NCI-H460 (cell line): ENCODE results near the gene MACROD2. TPM values are rescaled to one million over a fixed set of nuclear protein-coding genes. Genes with fewer than 3 reads are reported as not detected.

Experiments
- DNase-seq: peaks from one replicate; pipeline ENCODE4 v3.0.0-alpha.2; 2016; ENCODE audit warnings: low read depth; ENCODE audit errors: extremely low read depth
- total RNA-seq: library from RNA; depleted of rRNA; stranded (reverse); fragments of >200 nt; shearing (Covaris generic); gene quantifications from 2 replicates; pipeline ENCODE4 v1.2.3, GENCODE V29; 2014

Gene MACROD2
- total RNA-seq, 1 experiment from 2014 or later = 2.0 TPM

DNA sequence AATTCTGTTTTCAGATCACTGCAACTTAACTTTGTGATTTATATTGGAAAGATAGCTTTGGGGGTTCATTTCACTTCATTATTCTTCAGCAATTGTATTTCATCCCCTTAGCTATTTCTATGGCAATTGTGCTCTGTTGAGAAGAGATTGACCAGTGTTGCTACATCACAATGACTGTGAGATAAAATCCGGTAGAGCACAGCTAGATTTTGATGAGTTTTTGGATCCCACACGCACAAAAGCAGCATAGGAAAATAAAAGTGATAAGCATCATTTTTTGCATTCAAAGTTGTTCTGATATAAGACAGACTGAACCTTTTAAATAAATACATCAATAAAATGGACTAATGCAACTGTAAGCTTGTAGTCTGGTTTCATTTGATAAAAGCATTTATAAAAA, 1843.2 kb downstream of the MACROD2 start:
- DNase-seq = no peak

DNA sequence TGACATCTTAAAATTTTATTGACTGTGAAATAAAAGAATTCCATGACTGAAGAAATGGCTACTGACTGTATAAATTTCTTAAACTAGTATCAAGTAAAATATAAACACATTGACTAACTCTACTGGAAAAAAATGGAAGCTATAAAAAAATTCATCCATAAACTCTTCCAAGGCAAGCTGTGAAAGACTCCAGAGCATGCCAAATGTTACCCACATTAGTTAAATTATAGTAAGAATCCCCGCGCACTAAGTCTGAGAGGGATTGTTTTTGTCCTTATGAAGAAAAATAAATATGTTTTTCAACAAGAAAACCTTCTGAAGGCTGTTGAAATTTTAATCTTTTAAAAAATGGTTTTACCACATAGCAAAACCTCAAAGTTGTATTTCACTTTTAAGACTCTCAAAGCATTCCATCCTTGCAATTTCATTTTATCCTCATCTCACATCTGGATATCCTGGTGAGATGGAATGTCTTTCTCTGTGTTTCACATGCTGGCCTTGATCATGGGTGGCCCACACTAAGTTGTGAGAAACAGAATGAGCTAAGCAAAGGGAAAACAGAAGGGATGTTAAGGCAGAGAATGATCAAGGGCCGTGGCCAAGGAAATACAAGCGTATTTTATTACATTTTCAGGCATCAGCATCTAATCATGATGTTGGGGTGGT, 1845.5 kb downstream of the MACROD2 start:
- DNase-seq = no peak

DNA sequence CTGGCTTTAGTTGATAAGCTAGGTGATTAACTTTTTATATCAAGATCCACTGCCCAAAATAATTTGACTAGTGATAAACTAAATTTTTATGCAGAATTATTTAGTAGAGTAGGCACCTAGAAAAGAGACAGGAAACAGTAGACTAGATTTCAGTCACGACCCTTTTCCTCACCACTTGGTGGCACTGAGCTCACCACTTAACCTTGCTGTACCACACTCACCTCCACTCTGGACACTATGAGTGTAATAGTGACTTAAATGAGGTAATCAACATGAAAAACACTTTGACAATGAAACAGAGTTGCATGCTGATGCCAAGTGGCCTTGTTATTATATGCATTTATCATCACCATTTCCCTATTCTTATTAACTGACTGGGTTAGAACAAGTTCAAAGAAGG, 1847.6 kb downstream of the MACROD2 start:
- DNase-seq = no peak

DNA sequence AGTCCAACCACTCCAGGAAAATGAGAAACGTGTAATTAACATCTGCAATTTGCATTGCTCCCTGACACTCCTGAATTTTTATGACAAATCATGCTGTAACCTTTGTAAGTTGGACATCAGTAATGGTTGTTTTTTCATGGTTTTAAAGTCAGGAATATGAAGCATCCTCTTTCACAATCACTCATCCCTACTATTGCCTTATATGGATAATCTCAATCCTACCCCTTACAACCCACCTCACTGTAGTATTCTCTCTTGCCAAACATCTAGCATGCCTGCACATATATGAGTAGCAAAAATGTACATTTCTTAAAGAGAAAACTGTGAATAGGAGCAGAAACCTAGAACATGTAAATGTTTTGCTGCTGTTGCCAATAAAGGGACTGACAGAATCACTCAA, 1848.5 kb downstream of the MACROD2 start:
- DNase-seq = no peak

DNA sequence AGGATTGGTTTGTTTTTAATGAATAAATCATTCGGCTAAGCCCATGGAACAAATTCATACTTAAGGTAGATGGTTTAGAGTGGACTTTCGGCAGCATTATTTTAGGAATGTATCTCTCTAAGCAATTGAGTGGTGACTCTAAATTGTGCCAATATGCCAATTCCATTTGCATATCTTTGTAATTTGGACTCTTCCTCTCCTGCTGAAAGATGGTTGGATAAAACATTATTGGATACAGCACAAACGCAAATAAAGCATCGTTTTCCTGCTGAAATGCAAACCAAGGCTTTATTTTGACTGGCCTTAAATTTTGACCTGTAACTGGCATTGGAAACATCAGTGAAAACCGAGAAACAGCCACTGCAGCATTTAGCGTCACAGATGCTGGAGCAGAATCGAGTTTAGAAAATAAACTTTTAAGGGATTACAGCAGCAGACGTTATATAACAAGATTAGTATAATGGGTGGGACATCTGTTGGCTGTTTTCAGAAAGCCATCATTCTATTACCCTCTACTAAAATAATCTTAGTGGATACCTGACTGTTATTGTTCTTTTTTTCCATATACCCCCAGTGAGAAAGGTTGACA, 1852.0 kb downstream of the MACROD2 start:
- DNase-seq = no peak

DNA sequence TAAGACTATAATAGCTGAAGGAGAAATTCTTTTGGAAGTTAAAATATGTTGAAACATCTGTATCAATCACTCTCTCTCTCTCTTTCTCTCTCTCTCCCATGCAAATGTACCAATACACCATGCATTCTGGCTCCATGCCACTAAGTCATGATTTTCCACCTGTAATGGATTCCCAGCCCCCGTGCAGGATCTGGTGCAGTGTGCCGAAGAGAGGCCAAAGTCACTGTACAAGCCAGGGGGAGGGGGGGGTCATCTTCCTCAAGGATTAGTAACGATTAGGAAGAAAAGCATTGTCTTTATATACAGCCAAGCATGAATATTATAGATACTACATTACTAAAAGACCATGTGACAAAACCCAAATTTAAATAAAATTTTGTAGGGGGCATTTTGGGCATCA, 1852.8 kb downstream of the MACROD2 start:
- DNase-seq = no peak

DNA sequence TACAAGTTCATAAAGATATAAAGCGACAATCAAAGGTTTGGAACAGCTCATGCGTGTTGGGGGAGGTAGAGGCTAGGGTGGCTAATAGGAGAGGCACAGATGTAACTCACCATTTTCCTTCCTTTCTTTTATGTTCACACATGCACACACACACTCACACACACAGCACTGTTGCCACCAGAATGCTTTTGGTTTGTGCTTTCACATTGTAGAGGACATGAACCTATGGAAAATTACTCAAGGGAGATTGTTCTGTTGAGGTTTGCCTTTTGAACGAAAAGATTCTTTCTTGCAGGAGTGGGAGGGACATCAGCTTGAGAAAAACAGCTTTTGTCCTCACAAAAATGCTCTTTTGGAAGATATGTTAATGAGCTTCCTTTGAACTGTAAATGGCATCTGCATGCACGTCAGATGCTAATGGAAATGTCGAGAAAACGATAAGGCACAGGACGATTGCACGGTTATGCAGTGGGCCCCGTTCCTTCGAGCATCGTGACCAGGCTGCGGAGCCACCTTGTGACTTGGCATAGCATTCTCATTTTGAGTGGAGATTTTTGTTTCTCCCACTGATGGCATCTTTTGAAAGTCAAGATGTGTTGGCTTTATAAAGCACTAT, 1853.8 kb downstream of the MACROD2 start:
- DNase-seq = no peak

DNA sequence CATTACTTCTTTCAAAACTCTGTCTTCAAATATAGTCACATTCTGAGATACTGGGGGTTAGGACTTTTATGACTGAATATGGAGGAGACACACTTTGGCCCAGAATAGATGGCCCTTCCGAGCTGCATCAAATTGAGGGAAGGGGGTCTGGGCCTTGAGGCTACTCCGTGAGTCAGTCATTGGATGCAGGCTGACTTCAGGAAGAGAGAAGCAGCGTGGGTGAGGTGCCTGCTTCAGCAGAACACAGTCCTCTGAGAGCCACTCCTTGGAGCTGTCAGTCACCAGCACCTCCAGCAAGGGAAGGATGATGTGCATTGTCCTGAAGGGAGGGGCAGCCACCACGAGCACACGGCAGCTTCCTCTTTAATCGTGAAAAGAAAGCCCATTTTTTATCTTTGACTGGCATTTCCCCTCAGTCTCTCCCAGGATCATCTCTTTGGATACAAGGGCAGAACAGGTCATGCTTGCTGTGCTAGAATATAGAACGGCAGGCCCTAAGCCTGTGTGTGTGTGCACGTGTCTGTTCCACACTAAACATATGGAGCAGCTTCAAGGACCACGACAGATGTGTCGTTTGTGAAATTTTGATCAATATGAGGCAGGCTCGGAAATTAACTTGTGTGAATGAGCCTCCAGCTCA, 1856.4 kb downstream of the MACROD2 start:
- DNase-seq = no peak

DNA sequence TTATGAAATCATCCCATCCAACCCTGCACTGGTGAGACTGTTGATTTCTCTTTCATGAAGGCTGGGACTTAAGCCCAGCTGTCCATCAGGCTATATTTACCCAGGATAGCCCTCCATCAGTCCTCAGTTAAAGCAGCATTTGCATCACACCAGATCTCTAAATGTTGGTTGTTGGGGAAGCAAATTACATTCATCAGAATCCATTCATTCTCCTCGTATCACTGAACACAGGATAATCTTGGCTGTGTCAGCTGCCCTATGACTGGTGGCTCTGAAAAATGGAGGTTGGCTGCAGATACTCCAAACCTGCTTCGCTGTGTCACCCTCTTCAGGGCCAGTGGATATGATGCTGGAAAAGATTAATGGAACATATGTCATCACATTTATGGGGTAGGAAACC, 1859.6 kb downstream of the MACROD2 start:
- no peak for DNase-seq

DNA sequence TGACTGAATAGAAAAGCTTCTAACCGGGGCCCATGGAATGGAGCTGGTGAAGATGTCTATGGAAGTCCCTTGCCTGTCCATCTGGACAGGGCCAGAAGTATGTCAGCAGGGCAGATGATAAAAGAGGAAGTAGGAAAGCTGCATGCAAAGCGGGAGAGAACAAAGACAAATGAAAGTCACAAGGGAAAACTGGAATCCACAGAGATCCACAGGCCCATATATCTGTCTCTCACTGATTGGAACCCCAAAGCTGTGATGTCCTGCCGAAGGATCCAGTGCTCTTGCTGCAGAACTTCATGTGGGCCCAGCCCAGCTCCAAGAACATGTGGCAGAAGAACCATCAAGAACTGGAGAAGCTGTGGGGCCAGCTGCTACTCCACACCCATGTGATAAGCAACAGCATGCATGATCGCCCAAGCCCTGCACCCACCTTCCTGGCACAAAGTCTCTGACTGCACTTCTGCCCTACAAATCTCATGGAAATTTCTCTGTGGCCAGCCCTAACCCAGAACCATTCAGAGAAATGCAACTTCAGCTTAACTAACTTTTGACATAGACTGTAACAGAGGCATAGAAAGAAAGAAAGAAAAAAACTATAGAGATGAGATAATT, 1862.0 kb downstream of the MACROD2 start:
- no peak for DNase-seq

DNA sequence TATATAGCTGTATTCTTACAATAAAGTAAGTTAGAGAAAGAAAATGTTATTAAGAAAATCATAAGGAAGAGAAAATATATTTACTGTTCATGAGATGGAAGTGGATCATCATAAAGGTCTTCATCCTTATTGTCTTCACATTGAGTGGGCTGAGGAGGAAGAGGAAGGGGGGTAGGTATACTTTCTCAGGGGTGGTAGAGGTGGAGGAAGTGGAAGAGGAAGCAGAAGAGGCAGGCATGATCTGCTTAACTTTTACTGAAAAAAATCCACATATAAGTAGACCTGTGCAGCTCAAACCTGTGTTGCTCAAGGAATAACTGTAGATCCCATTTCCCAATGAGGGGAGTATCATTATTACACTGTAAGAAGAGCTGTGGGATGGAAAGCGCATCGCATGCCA, 1863.7 kb downstream of the MACROD2 start:
- no peak for DNase-seq

DNA sequence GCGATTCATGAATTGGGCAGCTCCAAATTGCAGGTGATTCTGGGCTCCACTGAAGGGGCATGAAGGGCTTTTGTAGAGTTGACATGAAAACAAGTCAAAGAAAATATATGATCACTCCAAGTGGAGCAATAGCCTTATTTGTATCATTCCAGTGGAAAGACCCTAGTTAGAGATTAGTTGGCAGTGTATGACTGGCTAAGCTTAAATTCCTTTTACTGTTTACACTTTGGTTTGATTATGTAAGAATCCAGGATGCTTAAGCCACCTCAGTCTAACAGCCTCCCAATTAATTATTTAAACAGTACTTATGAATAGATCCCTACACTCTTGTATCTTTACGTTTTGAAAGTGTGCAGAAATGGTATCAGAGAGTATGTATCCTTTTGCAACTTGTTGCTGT, 1865.5 kb downstream of the MACROD2 start:
- DNase-seq = no peak

DNA sequence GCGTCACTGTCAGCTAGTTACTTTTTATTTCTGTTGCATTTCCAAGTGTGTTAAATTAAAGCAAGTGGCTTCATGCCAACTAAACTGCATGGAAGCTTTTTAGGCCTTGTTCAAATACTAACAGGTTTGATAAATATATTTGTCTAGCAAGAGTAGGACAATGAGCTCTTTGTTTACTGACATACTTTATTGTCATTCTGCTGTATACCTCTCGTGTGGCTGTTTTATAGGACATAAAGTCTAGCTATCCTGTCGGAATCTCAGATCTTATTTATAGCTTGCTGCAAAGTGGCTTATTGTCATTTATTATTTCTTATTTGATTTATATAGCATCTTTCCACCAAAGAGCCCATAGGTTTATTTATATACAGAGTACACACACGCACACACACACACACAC, 1866.9 kb downstream of the MACROD2 start:
- no peak for DNase-seq

DNA sequence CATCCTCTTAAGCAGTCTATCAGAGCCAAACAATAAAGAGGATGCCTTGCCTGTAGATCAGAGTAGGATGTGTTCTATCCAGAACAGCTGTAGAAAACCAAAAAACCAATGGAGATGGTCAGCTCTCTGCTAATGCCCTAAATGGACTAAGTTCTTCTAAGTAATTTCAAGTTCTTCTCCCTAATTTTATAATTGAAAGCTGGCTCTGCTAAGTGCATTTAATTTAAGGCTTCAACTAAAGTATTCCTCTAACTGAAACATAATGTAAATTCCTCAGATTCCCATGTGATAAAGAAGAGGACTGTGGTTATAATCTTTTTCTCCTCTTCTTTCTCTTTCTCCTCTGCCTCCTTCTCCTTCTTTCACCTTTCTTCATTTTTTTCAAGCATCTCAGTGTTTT, 1868.4 kb downstream of the MACROD2 start:
- no peak for DNase-seq

DNA sequence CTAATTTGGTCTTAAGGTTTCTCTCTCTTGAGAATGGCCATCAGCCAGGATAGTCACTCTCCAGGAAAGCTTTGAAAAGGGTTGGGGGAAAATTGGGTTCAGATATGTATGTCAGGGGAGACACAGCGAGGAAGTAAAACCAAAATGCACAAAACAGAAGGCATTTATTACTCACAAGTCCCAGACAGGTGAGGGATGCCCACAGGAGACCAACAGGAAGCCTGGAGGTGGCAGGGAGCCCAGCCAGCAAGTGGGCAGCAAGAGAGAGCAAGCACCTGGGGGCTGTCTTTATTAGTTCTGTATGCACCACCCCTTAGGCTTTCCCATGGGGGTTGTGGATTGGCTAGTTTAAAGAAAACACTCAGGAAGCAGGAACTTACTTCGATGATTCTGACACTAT, 1870.2 kb downstream of the MACROD2 start:
- no peak for DNase-seq

DNA sequence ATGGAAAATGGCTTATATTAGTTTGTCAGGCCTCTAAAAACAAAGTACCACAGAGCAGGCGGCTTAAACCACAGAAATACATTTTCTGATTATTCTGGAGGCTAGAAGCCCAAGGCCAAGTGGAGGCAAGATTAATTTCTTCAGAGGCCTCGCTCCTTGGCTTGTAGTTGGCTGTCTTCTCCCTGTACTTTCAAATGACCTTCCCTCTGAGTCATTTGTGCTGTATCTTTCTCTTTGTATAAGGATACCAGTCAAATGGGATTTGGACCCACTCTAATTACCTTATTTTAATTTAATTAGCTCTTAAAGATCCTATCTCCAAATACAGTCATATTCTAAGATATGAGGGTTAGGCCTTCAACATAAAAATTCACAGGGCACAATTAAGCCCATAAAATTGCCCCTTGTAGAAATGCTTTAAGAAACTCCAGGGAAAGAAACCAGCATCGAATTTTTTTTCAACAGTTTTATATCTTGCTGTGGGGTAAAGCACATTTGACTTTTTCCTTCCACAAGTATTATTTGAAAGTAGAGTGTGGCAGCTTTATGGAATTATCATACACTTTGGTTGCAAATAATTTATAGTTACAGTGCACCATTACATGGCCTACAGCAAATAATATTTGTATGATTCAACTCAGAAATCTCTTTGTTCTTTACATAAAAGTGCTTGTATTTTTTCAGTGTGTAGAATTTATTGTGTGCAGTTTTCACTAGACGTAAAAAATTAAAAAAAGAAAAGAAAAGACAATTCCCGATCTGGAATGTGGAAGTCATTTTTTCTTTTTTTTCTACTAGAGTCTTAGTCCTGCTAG, 1871.8 kb downstream of the MACROD2 start:
- DNase-seq = no peak

DNA sequence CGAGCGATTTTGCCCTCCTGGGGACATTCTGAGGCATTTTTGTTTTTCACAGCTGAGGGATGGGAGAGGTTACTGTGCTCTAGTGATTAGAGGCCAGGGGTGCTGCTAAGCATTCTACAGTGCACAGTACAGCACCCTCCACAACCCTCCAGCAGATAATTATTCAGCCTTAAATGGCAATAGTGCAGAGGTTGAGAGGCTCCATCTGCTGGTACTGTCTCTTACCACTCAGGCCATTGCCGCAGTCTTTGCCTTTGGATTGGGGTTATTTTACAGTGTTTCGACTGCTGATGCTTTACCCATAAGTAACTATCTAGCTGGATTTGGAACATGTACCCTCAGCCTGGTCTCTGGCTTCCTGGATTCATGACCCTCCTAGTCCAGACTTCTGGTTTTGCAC, 1872.6 kb downstream of the MACROD2 start:
- DNase-seq = no peak

DNA sequence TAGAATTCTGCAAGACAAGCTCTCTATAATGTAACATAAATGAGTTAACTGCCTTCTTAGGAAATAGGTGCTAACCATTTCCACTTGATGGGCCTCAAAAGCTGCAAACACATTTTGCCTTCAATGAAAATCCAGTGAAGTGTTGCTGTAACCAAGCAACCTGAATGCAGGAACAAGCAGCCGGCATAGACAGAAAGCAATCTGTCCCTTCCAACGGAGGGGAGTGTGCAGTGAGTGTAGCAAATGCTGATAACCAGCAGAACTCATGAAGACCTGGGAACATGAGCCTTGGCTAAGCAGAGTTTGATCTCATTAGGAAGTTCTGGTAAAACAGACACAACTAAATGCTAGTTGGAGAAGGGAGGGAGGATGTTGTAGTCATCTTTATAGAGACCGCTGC, 1880.1 kb downstream of the MACROD2 start:
- no peak for DNase-seq

DNA sequence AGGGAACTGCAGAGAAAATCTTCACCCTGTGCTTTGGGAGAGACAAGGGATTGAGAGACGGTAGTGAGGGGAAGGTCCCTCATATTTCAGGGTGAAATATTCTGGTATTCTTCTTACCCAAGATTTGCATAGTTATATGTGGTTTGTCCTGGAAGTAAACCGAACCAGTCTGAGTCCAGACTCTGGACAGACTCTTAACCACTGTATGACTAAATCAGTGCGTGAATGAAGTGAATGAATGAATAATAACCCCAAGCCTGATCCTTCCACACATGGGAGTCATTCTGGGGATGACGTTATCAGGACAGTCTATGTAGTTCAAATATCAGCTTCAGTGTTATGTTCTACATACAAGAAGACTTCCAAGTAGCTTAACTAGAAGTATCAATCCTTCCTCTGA, 1887.2 kb downstream of the MACROD2 start:
- no peak for DNase-seq

DNA sequence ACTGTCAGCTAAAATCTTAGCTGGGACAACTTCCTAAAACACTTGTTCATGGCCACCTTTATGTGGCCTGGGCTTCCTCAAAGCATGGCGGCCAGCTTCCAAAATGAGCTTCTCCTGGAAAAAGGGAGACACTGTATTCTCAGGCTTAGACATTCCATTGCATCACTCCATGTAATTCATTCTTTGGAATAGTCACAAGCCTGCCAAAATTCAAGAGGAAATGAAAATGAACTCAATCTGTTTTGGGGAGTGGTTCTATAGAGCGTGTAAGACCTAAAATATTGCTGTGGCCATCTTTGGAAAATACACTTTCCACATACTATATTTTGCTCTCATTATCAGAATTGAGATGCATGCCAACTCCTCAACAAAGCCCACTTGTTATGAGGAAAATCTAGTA, 1890.9 kb downstream of the MACROD2 start:
- no peak for DNase-seq

DNA sequence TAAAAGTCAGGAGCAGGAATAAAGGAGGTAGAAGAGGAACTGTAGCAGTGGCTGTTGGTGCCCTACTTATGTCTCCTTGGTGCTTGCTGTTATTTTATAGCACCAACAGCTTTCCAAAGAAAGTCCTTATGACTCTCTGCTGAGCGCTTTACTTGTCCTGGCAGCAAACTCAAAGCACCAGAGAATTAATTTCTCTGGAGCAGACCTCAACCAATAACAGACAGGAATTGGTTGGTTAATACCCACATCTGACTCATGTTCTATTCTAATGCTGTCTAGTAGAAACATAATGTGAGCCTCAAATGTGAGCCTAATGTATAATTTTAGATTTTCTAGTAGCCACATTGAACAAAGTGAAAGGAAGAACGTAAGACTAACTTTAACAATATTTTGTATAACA, 1892.1 kb downstream of the MACROD2 start:
- no peak for DNase-seq
